Lower leg skin (tissue), 3 donors: ENCODE results near the gene RFNG.

Experiments used
- CTCF ChIP-seq, 3 donors: fragments of 450-650 bp; IDR thresholded peaks; one replicate each; pipeline ENCODE4 v1.5.1; 2016; ENCODE audit warnings: antibody characterized with exemption in 3 of 3, mild to moderate bottlenecking in 3 of 3, moderate library complexity in 2 of 3
- POLR2A ChIP-seq, 2 donors: fragments of 450-650 bp; IDR thresholded peaks; one replicate each; pipeline ENCODE4 v1.6.1; 2016 to 2017; ENCODE audit warnings: antibody characterized with exemption in 2 of 2, mild to moderate bottlenecking in 1 of 2, moderate library complexity in 1 of 2

GRCh38 chr17:82015311-82015971, 36.2 kb downstream of the RFNG start:
- no peak for TF ChIP-seq CTCF (IDR thresholded peaks at IDR 0.05)
- no peak for TF ChIP-seq POLR2A (IDR thresholded peaks at IDR 0.05)
